CD4-positive, alpha-beta T cell treated with Interleukin-21 for 1 hour (primary cell): Measurements from ENCODE around the gene CACYBP.

Source experiments
- DNase-seq: peaks from one replicate; pipeline ENCODE4 v3.0.0-alpha.2; 2020

CACYBP gene

GRCh38 chr1:174999936-175000696, at the start of gene CACYBP:
TSS of gene CACYBP (plus strand) at chr1:174999947. CDS start at chr1:175000181, 234 bp downstream.
- peak; percentile 40 for DNase-seq

- DNase-seq = no peak
Observed at GRCh38 chr1:174953285-174954072, 46.3 kb upstream of the CACYBP start.

GRCh38 chr1:174954073-174954460, 45.7 kb upstream of the CACYBP start:
- DNase-seq = no peak

- no peak for DNase-seq
Observed at GRCh38 chr1:174954671-174955669, 44.8 kb upstream of the CACYBP start.

- DNase-seq = no peak
Observed at GRCh38 chr1:174956086-174956485, 43.7 kb upstream of the CACYBP start.

- no peak for DNase-seq
Observed at GRCh38 chr1:174956976-174957375, 42.8 kb upstream of the CACYBP start.

- no peak for DNase-seq
Observed at GRCh38 chr1:174957829-174958228, 41.9 kb upstream of the CACYBP start.

- DNase-seq = no peak
Observed at GRCh38 chr1:174958396-174958795, 41.4 kb upstream of the CACYBP start.

GRCh38 chr1:174960362-174960761, 39.4 kb upstream of the CACYBP start:
- no peak for DNase-seq

GRCh38 chr1:174963529-174964125, 36.1 kb upstream of the CACYBP start:
- peak; percentile 36 for DNase-seq

GRCh38 chr1:174964261-174964971, 35.3 kb upstream of the CACYBP start:
- peak; percentile 75 for DNase-seq

- DNase-seq = peak; percentile 60
Observed at GRCh38 chr1:174964972-174965361, 34.8 kb upstream of the CACYBP start.

- peak; percentile 33 for DNase-seq
Observed at GRCh38 chr1:174965362-174966007, 34.3 kb upstream of the CACYBP start.

GRCh38 chr1:174966008-174966572, 33.7 kb upstream of the CACYBP start:
- no peak for DNase-seq

GRCh38 chr1:174967845-174968705, 31.7 kb upstream of the CACYBP start:
- peak; percentile 63 for DNase-seq

GRCh38 chr1:174968750-174969244, 30.9 kb upstream of the CACYBP start:
- DNase-seq = peak; percentile 82

GRCh38 chr1:174969977-174970376, 29.8 kb upstream of the CACYBP start:
- peak; percentile 37 for DNase-seq

GRCh38 chr1:174971466-174971865, 28.3 kb upstream of the CACYBP start:
- DNase-seq = no peak

- DNase-seq = no peak
Observed at GRCh38 chr1:174971902-174972301, 27.8 kb upstream of the CACYBP start.

- no peak for DNase-seq
Observed at GRCh38 chr1:174974711-174975119, 25.0 kb upstream of the CACYBP start.
